Calu3 (cell line): Measurements from ENCODE around the gene PRKN. TPM values are rescaled to one million over a fixed set of nuclear protein-coding genes. Genes with fewer than 3 reads are reported as not detected.

ENCODE experiments used
- BruUV-seq: library from RNA; stranded (reverse); fragments of 400-500 nt; replicated peaks from 2 replicates; lab custom pipeline; 2021; lab: Mats Ljungman, UMichigan
- CTCF ChIA-PET: fragments of 300-600 bp; sonication (Branson Sonifier 250); formaldehyde crosslinking; loops from one replicate; lab custom pipeline; 2022; ENCODE audit warnings: antibody characterized with exemption; lab: Charles Lee
- DNase-seq: peaks from one replicate; pipeline ENCODE4 v3.0.0; 2022
- H3K27ac Mint-ChIP-seq: one replicate; pipeline ENCODE4 v1.8.0; 2022; ENCODE audit warnings: mixed read lengths; ENCODE audit not compliant: unreplicated experiment
- H3K27me3 Mint-ChIP-seq: one replicate; pipeline ENCODE4 v1.8.0; 2022; ENCODE audit warnings: mixed read lengths; ENCODE audit not compliant: unreplicated experiment
- H3K36me3 Mint-ChIP-seq: one replicate; pipeline ENCODE4 v1.8.0; 2022; ENCODE audit warnings: mild to moderate bottlenecking, moderate library complexity, mixed read lengths; ENCODE audit not compliant: insufficient read depth, unreplicated experiment
- H3K4me1 Mint-ChIP-seq: one replicate; pipeline ENCODE4 v1.8.0; 2022; ENCODE audit warnings: mild to moderate bottlenecking, low read depth, mixed read lengths; ENCODE audit not compliant: unreplicated experiment
- H3K4me3 Mint-ChIP-seq: one replicate; pipeline ENCODE4 v1.8.0; 2022; ENCODE audit warnings: mild to moderate bottlenecking, low read depth, moderate library complexity, mixed read lengths; ENCODE audit not compliant: unreplicated experiment
- H3K9me3 Mint-ChIP-seq: one replicate; pipeline ENCODE4 v1.8.0; 2022; ENCODE audit warnings: low read depth, mixed read lengths; ENCODE audit not compliant: unreplicated experiment
- CTCF ChIP-seq: fragments of 200-600 bp; IDR thresholded peaks from one replicate; pipeline ENCODE4 v1.8.0; 2022; ENCODE audit warnings: antibody characterized with exemption; ENCODE audit not compliant: unreplicated experiment
- intact Hi-C: fragments of 100-400 bp; cut with micrococcal nuclease; formaldehyde crosslinking; loops from one replicate; pipeline ENCODE4 v1.10.0; 2022; ENCODE audit not compliant: unreplicated experiment
- total RNA-seq: library from RNA; stranded (reverse); gene quantifications from 2 replicates; pipeline ENCODE4 v1.2.3, GENCODE V29; 2022

The PRKN gene
- total RNA-seq, 1 experiment from 2014 or later = 3.8 TPM

- no peaks in the 10 kb centered on the region for H3K27me3 Mint-ChIP-seq
- BruUV-seq = no TSS peak
- TF ChIP-seq CTCF = no peak
- H3K9me3 Mint-ChIP-seq = peaks cover 9% of the 10 kb centered on the region
- no peaks in the 10 kb centered on the region for H3K4me1 Mint-ChIP-seq
- intact Hi-C loops = no loop called here
- no peak overlapping the region for H3K27ac Mint-ChIP-seq
- no peak for DNase-seq
- H3K4me3 Mint-ChIP-seq = no peak overlapping the region
- no peaks in the 10 kb centered on the region for H3K36me3 Mint-ChIP-seq
- CTCF ChIA-PET = no interaction called here
Measured at GRCh38 chr6:162267126-162267525, 460.4 kb downstream of the PRKN start.

- no TSS peak for BruUV-seq
- Mint-ChIP-seq H3K27ac (no peak overlapping the region), H3K9me3 (peaks cover 9% of the 10 kb centered on the region), H3K36me3 (no peaks in the 10 kb centered on the region), H3K4me1 (no peaks in the 10 kb centered on the region), H3K4me3 (no peak overlapping the region), H3K27me3 (no peaks in the 10 kb centered on the region)
- TF ChIP-seq CTCF = no peak
- CTCF ChIA-PET = no interaction called here
- intact Hi-C loops = no loop called here
- no peak for DNase-seq
Measured at GRCh38 chr6:162264581-162264980, 463.0 kb downstream of the PRKN start.

GRCh38 chr6:162262466-162263196 lies 464.9 kb downstream of the PRKN start:
- Mint-ChIP-seq H3K4me1 (no peaks in the 10 kb centered on the region), H3K27ac (no peak overlapping the region), H3K9me3 (peaks cover 9% of the 10 kb centered on the region), H3K27me3 (no peaks in the 10 kb centered on the region), H3K36me3 (no peaks in the 10 kb centered on the region), H3K4me3 (no peak overlapping the region)
- DNase-seq = no peak
- no peak for TF ChIP-seq CTCF
- no TSS peak for BruUV-seq
- CTCF ChIA-PET = no interaction called here
- intact Hi-C loops = no loop called here

- no peaks in the 10 kb centered on the region for H3K36me3 Mint-ChIP-seq
- no peaks in the 10 kb centered on the region for H3K4me1 Mint-ChIP-seq
- no peak overlapping the region for H3K4me3 Mint-ChIP-seq
- intact Hi-C loops = no loop called here
- H3K27me3 Mint-ChIP-seq = no peaks in the 10 kb centered on the region
- no peak for TF ChIP-seq CTCF
- no TSS peak for BruUV-seq
- peaks cover 9% of the 10 kb centered on the region for H3K9me3 Mint-ChIP-seq
- CTCF ChIA-PET = no interaction called here
- no peak overlapping the region for H3K27ac Mint-ChIP-seq
- DNase-seq = no peak
Measured at GRCh38 chr6:162261598-162261997, 466.0 kb downstream of the PRKN start.
